Measurements from ENCODE around the gene ZNF689. TPM values are rescaled to one million over a fixed set of nuclear protein-coding genes. Genes with fewer than 3 reads are reported as not detected.

Gene ZNF689
- total and polyA plus RNA-seq, 12 donors, result 2.9 to 12.9 (median 9.1) TPM

DNA sequence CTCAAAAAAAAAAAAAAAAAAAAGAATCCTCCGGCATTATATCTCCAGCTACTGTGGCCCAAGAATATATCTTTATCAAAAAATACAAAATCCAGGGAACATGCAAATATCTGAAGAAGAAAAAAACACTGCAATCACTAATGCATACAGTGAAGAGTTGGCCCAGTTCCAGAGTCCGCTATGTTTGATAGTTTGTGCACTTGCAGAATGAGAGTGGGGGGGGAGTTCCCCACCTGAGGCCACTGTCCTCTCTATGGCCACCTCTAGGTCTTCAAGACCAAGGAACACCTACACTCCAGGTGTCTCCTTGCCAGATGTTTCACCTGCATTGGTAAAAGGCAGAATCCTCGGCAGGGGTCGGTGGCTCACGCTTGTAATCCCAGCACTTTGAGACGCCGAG is 28.7 kb downstream of the ZNF689 start:
- Histone ChIP-seq H3K36me3 (replicated peaks in 1 of 2) (peaks cover 0 to 29% of the 10 kb centered on the region in 2 donors), H3K9me3 (replicated peaks in 1 of 3) (no peaks in the 10 kb centered on the region), H3K27ac (no peak overlapping the region), H3K4me3 (no peak overlapping the region), H3K27me3 (no peaks in the 10 kb centered on the region), H3K4me1 (replicated peaks in 1 of 2) (peaks cover 10 to 13% of the 10 kb centered on the region in 2 donors)
- DNase-seq, result no peak
- WGBS, 4 donors, result 84 to 87% (median 85%) methylated on average over 4 to 7 of the region's 7 CpGs
- intact Hi-C loops (cut with DNase I), result no loop called here
- no peak for TF ChIP-seq POLR2A (IDR thresholded peaks at IDR 0.05)
- TF ChIP-seq, protein P1, sequence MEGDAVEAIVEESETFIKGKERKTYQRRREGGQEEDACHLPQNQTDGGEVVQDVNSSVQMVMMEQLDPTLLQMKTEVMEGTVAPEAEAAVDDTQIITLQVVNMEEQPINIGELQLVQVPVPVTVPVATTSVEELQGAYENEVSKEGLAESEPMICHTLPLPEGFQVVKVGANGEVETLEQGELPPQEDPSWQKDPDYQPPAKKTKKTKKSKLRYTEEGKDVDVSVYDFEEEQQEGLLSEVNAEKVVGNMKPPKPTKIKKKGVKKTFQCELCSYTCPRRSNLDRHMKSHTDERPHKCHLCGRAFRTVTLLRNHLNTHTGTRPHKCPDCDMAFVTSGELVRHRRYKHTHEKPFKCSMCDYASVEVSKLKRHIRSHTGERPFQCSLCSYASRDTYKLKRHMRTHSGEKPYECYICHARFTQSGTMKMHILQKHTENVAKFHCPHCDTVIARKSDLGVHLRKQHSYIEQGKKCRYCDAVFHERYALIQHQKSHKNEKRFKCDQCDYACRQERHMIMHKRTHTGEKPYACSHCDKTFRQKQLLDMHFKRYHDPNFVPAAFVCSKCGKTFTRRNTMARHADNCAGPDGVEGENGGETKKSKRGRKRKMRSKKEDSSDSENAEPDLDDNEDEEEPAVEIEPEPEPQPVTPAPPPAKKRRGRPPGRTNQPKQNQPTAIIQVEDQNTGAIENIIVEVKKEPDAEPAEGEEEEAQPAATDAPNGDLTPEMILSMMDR (IDR thresholded peaks at IDR 0.05), result no peak

DNA sequence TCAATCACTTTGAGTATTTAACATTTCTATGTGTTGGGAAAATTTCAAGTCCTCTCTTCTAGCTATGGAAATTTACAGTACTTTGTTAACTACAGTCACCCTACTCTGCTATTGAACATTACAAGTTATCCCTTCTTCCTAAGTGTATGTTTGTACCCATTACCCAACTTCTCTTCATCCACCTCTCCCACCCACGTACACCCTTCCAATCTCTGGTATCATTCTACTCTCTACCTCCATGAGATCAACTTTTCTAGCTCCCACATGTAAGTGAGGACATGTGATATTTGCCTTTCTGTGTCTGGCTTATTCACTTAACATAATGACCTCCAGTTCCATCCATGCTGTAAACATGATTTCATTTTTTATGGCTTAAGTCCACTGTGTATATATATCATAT is 35.5 kb downstream of the ZNF689 start:
- no peak for DNase-seq
- no peak overlapping the region for H3K4me3 ChIP-seq
- H3K4me1 ChIP-seq (replicated peaks in 1 of 2), result peaks cover 10 to 25% of the 10 kb centered on the region in 2 donors
- no peaks in the 10 kb centered on the region for H3K27me3 ChIP-seq
- no peak overlapping the region for H3K27ac ChIP-seq
- TF ChIP-seq POLR2A (IDR thresholded peaks at IDR 0.05), result no peak
- TF ChIP-seq, protein P1 (IDR thresholded peaks at IDR 0.05), result no peak
- H3K36me3 ChIP-seq (replicated peaks in 1 of 2), result peaks cover 0 to 8% of the 10 kb centered on the region in 2 donors
- H3K9me3 ChIP-seq (replicated peaks in 1 of 3), result no peaks in the 10 kb centered on the region
- 81 to 87% (median 83%) methylated on average over 1 of the region's 1 CpG for WGBS, 4 donors
- intact Hi-C loops (cut with DNase I), result no loop called here

DNA sequence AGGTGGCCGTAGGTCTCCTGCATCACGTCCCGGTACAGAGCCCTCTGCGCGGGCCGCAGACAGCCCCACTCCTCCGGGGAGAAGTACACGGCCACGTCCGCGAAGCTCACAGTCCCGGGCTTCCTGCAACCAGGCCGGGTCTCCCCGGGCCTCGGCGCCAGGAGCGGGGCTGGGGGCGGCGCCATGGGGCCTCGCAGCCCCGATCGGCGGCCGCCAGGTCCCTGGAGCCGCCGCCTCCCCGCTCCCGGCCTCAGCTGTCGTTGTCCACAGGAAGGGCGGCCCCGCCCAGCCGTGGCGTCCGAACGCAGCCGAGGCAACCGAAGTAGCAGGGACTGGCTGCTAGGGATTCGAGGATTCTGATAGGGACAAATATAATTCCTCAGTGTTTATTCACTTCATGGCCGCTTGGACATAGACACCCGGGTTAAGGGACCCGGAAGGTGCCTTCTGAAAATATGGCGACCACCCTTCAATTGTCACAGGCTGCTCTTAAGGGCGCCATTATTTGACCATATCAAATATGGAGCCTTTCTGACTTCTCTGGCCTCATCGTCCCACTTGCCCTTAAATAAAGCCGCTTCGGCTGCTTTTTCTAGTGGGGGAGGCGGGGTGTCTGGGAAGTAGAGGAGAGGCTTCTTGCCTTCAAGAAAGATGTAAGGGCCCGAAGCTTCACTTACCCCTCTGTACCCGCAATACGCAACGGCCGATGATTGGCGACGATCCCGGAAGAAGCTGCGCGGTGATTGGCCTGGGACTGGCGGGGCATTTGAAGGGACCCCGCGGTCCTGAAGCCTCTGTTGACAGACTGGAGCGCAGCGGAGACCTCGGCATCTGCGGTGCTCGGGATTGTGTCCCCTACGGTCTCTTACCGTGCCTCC is 38.5 kb downstream of the ZNF689 start, which contains the start of gene ZNF688:
Gene ZNF688 (minus strand): TSS at position 270 of the 878 bp plus-strand sequence. CDS start 85 bp downstream, at position 185.
- Histone ChIP-seq H3K4me3 (peak within 1 kb of the TSS; percentile 1 to 88 (median 58)), H3K9me3 (replicated peaks in 1 of 3) (no peaks in the 10 kb centered on the region), H3K4me1 (replicated peaks in 1 of 2) (peaks cover 10 to 35% of the 10 kb centered on the region in 2 donors), H3K27me3 (no peaks in the 10 kb centered on the region), H3K36me3 (replicated peaks in 1 of 2) (no peaks in the 10 kb centered on the region), H3K27ac (peak within 1 kb of the TSS; percentile 61 to 96 (median 87))
- peak; percentile 94 to 99 (median 97) for DNase-seq
- 0 to 1% (median 0%) methylated on average over 13 to 67 of the region's 67 CpGs for WGBS, 4 donors
- TF ChIP-seq POLR2A (IDR thresholded peaks at IDR 0.05), result peak; percentile 33 to 63
- TF ChIP-seq, protein P1 (IDR thresholded peaks at IDR 0.05), result no peak
- intact Hi-C loops (cut with DNase I), result no loop called here

DNA sequence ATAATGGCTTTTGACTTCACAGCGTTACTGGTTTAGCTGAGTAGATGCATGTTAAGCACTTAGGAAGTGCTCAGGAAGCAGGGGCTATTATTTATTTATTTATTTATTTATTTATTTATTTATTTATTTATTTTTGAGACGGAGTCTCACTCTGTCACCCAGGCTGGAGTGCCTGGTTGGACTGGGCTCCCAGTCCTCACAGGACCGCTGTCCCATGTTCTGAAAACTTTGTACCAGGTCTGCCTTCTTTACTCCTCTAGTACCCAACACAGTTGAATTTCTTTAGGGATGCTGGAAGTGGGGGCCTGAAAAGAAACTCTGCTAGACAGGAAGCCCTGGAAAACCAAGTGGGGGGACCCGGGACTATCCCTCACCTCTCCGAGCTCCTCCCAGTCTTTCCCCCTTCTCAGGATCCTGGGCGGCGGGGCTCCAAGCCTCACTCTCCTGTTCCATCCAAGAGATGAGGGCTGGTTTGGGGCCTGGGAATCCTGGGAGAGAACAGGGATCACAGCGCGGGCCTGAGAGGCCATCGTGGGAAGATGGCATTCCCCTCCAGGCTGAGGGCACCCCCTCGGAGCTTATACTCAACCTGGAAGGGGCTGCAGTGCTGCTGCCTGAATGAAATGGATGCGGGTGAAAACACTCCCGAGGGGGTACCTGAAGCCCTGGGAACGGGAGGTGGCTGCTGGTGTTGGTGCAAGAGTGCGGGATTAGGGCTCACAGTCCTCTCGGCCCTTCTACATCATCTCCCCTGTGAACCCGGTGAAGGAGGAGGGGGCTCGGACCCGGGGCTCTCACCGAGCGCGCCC is 39.3 kb downstream of the ZNF689 start:
- peak in 1 of 7 donors; percentile 28 for DNase-seq
- Histone ChIP-seq H3K9me3 (replicated peaks in 1 of 3) (no peaks in the 10 kb centered on the region), H3K4me3 (peak overlapping the region; percentile 1 to 88 (median 58)), H3K27ac (peak overlapping the region; percentile 61 to 96 (median 87)), H3K27me3 (no peaks in the 10 kb centered on the region), H3K4me1 (replicated peaks in 1 of 2) (peaks cover 10 to 35% of the 10 kb centered on the region in 2 donors), H3K36me3 (replicated peaks in 1 of 2) (no peaks in the 10 kb centered on the region)
- WGBS, 4 donors, result 9 to 18% (median 14%) methylated on average over 8 to 22 of the region's 22 CpGs
- no peak for TF ChIP-seq POLR2A (IDR thresholded peaks at IDR 0.05)
- TF ChIP-seq, protein P1 (IDR thresholded peaks at IDR 0.05), result no peak
- intact Hi-C loops (cut with DNase I), result no loop called here

Data from adrenal gland (tissue), 12 donors.